ENCODE data around the gene AGAP2.

DNA sequence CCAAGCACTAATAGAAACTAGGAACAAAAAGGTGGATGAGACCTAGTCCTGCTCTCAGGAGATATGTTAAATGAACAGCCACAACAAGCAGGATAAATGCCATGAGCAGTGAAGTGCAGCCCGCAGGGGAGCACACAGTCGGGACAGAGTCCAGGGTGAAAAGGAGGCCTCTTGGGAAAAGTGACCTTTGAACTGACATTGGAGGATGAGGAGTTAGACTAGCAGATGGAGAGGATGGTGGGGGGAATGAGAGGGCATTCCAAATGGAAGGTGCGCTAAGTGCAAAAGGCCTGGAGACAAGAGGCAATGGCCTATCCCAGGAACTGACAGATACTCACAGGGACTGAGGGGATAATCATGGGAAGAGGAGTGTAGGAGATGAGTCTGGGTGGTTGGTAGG is 40.1 kb downstream of the AGAP2 start:
- TF ChIP-seq CTCF (conservative IDR thresholded peaks at IDR 0.05 in 1 of 2, IDR thresholded peaks at IDR 0.05 in 1 of 2; ENCODE audit: extremely low read depth in 1 of 2, insufficient read depth in 1 of 2, low read depth in 1 of 2, low read length in 2 of 2) (no peak), EZH2 (IDR thresholded peaks at IDR 0.05; ENCODE audit: borderline replicate concordance, low read length) (no peak)
